Activated CD8-positive, alpha-beta memory T cell treated with anti-CD3 and anti-CD28 coated beads, Interleukin-2, amount 50 U/mL, for 24 hours (primary cell): ENCODE measurements around the gene DPH6.
"Not testable (repeated sequence)": the region's sequence is repeated elsewhere in the genome, so short reads cannot be mapped to it uniquely, and the experiment has no call there.

Experiments used
- DNase-seq: peaks from one replicate; pipeline ENCODE4 v3.0.0-alpha.2; 2020; ENCODE audit errors: extremely low read depth

The DPH6 gene

GRCh38 chr15:35330048-35330695, 215.8 kb downstream of the DPH6 start:
- DNase-seq = no peak

GRCh38 chr15:35329521-35329961, 216.4 kb downstream of the DPH6 start:
- DNase-seq = no peak

- not testable (repeated sequence) for DNase-seq
Observed at GRCh38 chr15:35328836-35329235, 217.1 kb downstream of the DPH6 start.

GRCh38 chr15:35327789-35328188, 218.2 kb downstream of the DPH6 start:
- no peak for DNase-seq

GRCh38 chr15:35325374-35325941, 220.5 kb downstream of the DPH6 start:
- DNase-seq = no peak

- DNase-seq = no peak
Observed at GRCh38 chr15:35323141-35323540, 222.8 kb downstream of the DPH6 start.

GRCh38 chr15:35321926-35322325, 224.0 kb downstream of the DPH6 start:
- no peak for DNase-seq

GRCh38 chr15:35320911-35321310, 225.1 kb downstream of the DPH6 start:
- no peak for DNase-seq
